HEK293T (cell line): ENCODE data around the gene TRPM2.

ENCODE experiments used
- ARNT ChIP-seq: fragments of 450-650 bp; IDR thresholded peaks from 2 replicates; pipeline ENCODE4 v1.6.1; 2017; ENCODE audit warnings: mild to moderate bottlenecking
- BHLHE40 ChIP-seq: fragments of 450-650 bp; IDR thresholded peaks from 2 replicates; pipeline ENCODE4 v1.6.1; 2016; ENCODE audit warnings: mild to moderate bottlenecking, moderate library complexity, borderline replicate concordance
- CTBP1 ChIP-seq: fragments of 450-650 bp; IDR thresholded peaks from 2 replicates; pipeline ENCODE4 v1.6.1; 2016; ENCODE audit warnings: borderline replicate concordance
- FOXA1 ChIP-seq: fragments of 450-650 bp; IDR thresholded peaks from 2 replicates; pipeline ENCODE4 v1.6.1; 2016; ENCODE audit warnings: mild to moderate bottlenecking
- FOXK2 ChIP-seq: fragments of 450-650 bp; IDR thresholded peaks from 2 replicates; pipeline ENCODE4 v1.6.1; 2016; ENCODE audit warnings: mild to moderate bottlenecking
- FOXM1 ChIP-seq: fragments of 450-650 bp; IDR thresholded peaks from 2 replicates; pipeline ENCODE4 v1.6.1; 2017; ENCODE audit warnings: mild to moderate bottlenecking, borderline replicate concordance
- HDGF ChIP-seq: fragments of 450-650 bp; IDR thresholded peaks from 2 replicates; pipeline ENCODE4 v1.6.1; 2017; ENCODE audit warnings: antibody characterized with exemption, borderline replicate concordance
- LEF1 ChIP-seq: fragments of 450-650 bp; IDR thresholded peaks from 2 replicates; pipeline ENCODE4 v1.6.1; 2017; ENCODE audit warnings: mild to moderate bottlenecking, borderline replicate concordance
- NFRKB ChIP-seq: fragments of 450-650 bp; IDR thresholded peaks from 2 replicates; pipeline ENCODE4 v1.6.1; 2016; ENCODE audit warnings: mild to moderate bottlenecking, moderate library complexity
- PKNOX1 ChIP-seq: fragments of 450-650 bp; IDR thresholded peaks from 2 replicates; pipeline ENCODE4 v1.6.1; 2016
- SP1 ChIP-seq: fragments of 450-650 bp; IDR thresholded peaks from 2 replicates; pipeline ENCODE4 v1.6.1; 2017
- SUZ12 ChIP-seq: fragments of 450-650 bp; IDR thresholded peaks from 2 replicates; pipeline ENCODE4 v1.6.1; 2016; ENCODE audit warnings: mild to moderate bottlenecking
- TARDBP ChIP-seq: fragments of 450-650 bp; IDR thresholded peaks from 2 replicates; pipeline ENCODE4 v1.6.1; 2016

- TF ChIP-seq FOXK2 (no peak), NFRKB (no peak), FOXM1 (no peak), SUZ12 (no peak), HDGF (no peak), CTBP1 (no peak), LEF1 (no peak), PKNOX1 (no peak), BHLHE40 (no peak), FOXA1 (no peak), ARNT (no peak), SP1 (no peak), TARDBP (no peak)
Observed at GRCh38 chr21:44466351-44466954, 113.0 kb downstream of the TRPM2 start.
